HG03139 (cell line): ENCODE data around the gene TAMALIN.

Experiments
- ATAC-seq: cut with Tn5 transposase; IDR thresholded peaks from one replicate; pipeline ENCODE4 v1.9.1; 2021; ENCODE audit not compliant: unreplicated experiment

Gene TAMALIN

DNA sequence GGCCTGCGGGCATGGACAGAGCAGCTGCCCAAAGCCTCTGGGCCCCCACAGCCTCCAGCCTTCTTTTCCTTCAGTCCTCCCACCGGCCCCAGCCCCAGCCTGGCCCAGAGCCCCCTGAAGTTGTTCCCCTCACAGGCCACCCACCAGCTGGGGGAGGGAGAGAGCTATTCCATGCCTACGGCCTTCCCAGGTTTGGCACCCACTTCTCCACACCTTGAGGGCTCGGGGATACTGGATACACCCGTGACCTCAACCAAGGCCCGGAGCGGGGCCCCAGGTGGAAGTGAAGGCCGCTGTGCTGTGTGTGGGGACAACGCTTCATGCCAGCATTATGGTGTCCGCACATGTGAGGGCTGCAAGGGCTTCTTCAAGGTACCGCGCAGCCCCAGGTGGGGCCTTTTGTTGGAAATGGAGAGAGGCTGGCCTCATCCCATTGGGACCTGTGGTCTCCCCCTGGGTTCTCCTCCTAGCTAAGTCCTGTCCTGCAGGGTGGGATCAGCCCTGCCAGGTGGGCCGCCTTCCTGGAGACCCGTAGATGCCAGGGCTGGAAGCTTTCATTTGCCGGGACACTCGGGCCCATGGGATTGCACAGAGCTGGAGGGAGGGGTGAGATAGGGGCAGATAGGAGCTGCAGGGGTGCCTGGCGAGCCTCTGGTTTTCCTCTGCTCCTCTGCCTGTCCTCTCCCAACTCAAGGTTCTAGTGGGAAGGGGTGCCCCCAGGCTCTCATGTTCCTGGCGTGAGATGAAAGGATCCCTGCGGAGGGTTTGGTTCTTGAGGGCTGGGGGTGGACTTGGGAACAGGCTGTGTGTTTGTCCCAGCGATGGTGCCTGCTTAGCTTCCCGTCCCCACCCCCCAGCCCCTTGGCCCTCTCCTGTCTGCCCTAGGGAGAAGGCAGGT is 48.3 kb downstream of the TAMALIN start:
- no peak for ATAC-seq

DNA sequence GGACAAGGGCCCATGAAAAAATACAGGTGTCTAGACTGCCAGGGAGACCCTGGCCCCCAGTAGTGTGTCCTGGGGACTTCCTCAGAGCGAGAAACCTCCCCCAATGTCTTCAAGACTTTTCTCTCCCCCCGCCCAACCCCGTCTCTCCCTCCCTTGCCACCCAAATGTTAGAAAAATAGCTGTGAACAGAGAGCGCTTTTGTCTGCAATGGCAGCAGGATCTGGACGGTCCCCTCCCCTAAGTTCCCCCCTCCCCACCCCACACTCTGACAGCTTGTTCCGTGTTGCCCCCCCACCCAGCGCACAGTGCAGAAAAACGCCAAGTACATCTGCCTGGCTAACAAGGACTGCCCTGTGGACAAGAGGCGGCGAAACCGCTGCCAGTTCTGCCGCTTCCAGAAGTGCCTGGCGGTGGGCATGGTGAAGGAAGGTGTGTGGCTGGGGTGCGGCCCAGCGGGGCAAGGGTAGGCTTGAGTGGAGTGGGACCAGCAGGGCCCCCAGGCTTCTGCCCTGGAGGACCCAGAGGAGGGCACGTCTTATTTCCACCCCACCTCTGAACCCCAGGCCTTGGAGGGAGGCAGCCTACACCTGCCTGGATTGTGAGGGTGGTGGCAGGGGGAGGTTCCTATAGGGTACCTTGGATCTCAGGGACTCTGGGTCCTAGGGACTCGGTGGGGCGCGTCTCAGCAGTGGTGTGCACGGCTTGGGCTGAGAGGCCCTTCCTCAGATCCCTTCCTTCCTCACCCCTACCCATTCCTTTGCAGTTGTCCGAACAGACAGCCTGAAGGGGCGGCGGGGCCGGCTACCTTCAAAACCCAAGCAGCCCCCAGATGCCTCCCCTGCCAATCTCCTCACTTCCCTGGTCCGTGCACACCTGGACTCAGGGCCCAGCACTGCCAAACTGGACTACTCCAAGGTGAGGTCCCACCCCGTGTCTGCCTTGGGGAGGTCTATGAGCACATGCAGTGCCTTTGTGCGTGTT is 49.3 kb downstream of the TAMALIN start:
- no peak for ATAC-seq

DNA sequence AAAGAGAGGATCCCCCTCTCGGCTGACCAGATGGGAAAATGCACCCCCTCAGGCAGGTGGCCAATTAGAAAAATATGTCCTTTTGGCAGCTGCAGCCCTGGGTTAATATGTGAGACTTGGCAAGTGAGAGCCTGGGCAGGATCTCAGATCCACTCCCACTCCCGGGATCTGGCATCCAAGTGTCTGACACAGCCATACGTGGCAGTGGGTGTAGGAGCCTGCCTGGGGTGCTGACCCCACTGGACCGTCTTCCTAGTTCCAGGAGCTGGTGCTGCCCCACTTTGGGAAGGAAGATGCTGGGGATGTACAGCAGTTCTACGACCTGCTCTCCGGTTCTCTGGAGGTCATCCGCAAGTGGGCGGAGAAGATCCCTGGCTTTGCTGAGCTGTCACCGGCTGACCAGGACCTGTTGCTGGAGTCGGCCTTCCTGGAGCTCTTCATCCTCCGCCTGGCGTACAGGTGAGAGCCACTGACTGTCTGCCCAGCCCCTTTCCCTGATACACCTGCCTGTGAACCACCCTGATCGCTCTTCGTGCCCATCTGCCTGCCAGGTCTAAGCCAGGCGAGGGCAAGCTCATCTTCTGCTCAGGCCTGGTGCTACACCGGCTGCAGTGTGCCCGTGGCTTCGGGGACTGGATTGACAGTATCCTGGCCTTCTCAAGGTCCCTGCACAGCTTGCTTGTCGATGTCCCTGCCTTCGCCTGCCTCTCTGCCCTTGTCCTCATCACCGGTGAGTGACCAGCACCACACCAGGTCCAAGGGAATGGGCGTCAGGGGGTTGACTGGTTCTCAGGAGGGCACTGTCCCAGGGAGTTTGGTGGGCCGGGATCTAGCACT is 50.3 kb downstream of the TAMALIN start:
- ATAC-seq, result no peak

DNA sequence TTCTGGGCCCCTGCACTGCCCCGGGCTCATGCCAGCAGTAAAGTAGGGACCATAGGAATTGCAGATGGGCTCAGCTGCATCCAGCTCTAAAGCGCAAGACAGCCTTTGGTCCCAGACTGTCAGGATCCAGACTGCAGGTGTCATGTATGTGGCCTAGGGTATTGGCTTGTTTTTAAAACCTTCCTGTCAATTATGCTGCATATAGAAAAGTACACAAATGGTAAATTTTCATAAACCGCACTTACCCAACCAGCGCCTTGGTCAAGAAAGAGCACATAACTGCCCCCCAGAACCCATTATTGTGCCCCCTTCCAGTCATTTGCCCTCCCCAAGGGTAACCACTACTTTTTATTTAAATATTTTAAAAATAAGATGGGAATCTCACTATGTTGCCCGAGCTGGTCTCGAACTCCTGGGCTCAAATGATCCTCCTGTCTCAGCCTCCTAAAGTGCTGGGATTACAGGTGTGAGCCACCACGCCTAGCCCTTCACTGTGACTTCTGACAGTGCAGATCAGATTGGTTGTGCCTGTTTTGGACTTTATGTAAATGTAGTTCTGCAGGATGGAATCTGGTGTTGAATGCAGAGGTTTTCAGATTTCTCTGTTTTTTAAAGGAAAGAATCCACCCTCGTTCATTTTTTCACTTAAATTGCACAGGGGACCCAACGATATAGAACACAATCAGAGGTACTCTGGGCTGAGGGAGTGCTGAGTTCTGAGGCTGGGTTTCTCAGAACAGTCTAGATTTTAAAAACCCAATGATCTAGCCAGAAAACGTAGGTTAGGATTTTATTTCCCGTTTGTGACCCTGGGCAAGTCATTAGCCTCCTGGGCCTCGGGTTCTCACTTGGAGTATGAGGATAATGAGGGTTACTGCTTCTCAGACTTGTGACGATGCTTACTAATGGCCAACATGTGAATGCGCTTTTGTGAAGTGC is 51.2 kb downstream of the TAMALIN start:
- ATAC-seq, result no peak

DNA sequence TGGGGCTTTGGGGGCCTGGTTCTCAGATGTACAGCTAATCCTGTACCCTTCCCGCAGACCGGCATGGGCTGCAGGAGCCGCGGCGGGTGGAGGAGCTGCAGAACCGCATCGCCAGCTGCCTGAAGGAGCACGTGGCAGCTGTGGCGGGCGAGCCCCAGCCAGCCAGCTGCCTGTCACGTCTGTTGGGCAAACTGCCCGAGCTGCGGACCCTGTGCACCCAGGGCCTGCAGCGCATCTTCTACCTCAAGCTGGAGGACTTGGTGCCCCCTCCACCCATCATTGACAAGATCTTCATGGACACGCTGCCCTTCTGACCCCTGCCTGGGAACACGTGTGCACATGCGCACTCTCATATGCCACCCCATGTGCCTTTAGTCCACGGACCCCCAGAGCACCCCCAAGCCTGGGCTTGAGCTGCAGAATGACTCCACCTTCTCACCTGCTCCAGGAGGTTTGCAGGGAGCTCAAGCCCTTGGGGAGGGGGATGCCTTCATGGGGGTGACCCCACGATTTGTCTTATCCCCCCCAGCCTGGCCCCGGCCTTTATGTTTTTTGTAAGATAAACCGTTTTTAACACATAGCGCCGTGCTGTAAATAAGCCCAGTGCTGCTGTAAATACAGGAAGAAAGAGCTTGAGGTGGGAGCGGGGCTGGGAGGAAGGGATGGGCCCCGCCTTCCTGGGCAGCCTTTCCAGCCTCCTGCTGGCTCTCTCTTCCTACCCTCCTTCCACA is 52.0 kb downstream of the TAMALIN start:
- no peak for ATAC-seq

DNA sequence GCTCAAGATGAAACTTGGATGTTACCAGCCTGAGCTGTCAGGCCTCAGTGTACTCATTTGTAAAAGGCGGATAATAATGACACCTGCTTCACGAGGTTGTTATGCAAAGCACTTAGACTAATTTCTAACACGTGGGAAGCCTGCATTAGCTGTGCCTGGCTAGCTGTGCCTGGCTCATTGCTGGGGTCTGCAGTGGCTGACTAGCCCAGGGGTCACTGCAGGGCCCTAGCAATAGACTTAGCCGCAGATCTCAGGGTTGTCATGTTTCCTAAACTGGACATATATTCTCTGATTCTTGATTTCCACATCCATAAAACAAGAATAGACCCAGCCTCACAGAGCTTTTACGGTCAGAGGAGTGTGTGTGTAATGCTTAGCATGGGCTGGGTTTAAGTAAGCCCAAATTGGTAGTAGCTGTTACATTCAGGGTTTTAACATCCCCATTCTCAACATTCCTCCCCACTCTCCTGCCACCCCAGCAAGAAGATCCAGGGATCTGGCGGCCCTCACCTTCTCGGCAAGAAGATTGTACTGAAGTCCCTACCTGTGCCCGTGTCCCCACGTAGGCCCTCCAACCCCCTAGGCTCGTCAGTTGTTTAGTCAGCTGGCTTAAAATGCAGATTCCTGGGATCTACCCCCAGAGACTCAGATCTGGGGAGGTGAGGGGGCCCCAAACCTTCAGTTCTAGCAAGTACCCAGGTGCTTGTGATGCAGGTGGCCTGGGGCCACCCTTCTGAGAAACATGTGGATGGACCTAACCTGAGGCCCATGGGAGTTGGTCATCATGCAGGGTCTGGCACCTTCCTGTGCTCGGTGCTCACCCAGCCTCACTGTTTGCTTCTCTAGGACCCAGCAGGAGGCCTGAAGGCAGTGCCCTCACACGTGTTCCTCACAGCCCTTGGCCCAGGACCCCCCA is 53.1 kb downstream of the TAMALIN start:
- ATAC-seq, result no peak

DNA sequence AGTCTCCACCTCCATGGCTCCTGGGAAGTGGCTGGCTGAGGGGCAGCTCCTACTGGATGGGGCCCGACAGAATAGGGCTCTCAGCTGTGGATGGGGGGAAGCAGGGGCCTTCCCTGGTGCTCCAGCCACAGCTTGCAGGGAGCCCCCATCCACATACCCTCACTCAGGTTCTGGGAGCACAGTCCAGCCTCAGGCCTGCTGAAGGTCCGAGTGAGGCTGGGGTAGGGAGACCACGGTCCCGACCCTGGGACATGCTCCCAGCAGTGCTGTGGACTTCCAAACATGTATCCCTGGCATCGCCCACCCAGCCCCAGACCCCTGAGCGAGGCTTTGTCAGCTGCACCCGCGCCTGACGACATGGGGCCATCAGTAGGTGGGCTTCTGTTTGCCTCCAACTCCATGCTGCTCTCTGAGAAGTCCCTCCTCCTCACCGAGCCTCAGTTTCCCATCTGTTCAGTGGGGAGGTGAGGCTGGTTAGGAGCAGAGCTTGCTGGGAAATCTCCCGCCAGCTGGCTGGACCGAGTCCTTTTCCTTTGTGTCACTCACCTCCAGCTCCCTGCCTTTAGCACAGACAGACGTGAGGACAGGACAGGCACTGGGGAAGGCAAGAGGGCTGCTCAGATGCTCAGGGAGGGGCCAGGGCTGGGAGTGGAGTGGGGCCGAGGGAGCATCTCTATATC is 53.9 kb downstream of the TAMALIN start:
- ATAC-seq, result no peak

DNA sequence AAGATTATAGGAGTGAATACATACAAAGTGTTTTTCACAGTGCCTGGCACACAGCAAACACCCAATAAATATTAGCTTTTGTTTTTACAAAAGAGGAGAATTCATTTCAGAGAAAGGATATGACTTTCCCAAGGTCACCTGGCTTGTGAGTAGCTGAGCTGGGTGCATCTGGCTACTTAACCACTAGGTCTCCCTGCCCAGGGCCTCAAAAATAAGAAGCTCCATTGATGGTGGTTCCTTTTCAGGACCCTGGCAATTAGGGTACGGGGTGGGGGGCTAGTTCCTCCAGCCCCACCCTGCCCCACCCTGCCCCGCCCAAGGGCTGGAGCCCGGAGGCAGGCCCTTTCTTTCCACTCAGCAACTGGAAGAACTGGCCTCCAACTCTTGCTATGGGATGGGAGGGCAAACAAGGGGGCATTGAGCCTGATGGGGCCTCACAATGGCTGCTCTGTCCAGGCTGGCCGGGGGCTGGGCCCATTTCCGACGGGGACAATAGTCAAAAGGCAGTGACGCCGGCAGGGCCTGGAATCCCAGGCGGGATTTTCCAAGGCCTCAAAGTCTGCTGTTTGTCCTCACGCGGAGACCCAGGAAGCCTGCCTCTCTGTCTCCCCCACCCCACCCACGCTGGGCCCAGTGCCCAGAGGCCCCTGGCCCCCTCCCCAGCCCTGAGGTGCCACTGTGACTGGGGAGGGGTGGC is 54.9 kb downstream of the TAMALIN start:
- ATAC-seq, result no peak

DNA sequence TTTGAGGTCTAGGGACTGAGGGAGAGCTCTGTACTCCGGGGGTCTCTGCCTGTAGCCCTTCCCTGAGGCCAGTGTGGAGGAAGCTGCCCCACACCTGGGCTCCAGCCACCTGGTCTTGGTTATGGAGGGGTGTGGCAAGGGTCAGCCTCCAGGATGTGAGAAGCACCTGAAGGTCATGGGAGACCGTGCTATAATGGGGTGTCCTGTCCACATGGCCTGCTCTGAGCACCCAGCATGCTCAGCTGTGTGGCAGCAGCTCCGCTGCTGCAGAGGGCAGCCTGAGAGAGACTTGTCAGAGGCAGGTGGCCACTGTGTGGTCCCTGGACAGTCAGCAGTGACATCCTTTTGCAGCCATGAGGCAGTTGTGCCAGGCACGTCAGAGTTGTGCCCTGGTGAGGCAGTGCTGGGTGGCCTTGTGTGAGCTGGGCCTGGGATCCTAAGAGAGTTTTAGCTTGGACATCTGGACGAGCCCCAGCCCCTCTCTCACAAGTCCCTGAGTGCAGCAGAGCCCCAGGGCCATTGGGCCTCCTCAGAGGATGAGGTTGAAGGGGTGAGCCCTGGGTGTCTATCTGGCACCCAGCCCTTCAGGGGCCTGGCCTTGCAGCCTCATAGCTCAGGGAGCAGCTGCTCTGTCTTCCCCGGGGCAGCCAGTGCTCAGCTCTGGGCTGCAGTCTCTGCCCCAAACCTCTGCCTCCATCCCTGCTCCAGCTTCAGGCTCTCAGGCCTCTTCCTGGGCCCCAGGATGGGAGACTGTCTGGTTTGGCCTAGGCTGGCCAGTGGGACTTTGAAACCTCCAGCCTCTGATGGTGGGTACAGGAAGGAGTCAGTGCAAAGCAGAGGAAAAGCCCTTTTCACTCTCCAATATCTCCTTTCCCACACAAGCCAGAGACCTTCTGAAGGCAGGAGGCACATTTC is 55.7 kb downstream of the TAMALIN start:
- ATAC-seq, result no peak

DNA sequence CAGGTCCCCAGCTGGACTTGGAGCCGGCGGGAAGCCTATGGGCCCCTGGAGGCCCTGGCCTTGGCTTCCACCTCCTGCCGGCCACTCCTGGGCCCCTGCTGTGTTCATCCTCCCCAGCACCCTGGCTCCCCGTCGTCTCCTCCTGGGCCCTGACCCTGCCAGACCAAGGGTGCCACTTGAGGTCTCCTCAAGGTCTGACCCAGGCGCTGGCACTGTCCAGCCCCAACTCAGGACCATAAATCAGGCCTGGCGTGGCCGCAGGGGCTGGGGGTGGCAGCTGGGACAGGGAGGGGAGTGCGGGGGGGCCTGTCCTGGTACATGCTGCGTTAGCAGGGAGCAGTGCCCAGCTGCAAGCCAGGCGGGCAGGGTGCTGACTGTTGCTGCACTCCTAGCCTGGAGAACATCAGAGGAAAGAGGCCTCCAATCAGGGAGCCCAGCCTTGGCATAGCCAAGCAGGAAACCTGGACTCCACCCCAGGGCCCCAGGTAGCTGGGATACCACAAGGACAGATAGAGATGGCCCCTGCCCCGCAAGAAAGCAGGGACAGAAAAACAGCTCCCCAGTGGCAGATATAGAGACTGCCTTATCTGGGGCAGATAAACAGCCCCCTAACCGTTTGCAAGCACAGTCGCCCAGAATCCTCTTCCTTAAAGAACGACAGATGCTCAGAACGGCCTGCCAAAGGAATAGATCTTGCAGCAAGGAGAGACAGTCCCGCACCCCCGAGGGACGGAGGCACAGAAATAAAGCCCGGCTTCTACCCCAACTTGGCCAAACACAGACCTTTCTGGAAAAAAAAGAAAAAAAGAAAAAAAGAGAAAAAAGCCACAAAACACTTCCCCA is 56.6 kb downstream of the TAMALIN start:
- no peak for ATAC-seq

DNA sequence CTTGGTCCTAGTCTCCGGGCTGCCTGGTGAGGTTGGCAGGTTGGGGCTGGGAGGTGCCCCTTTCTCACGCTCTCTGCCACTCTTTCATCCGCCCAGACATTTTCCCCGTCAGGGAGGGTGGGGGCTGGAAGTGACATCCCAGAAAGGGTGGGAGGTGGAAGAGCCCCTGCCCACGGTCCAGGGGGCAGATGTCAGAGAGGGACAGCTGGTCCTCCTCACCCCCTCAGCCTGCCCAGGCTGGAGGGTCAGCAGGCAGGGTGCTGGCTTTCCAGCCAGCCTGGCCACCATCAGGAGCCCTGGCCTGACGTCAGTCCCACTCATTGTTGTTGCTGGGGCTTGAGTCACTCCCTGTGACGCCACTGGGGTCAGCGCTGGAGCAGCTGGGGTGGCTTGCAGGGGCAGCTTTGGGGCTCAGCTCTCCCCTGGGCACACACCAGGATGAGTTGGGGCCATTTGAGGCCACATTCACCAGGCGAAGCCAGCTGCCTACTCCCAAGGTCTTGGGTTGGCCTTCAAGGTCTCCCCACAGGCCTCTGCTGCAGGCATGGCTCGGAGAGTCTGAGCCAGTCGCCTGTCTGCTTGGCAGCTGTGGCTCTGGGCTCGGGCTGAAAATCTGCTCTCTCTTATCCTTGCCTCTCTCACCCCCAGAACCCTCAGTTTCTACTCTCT is 57.4 kb downstream of the TAMALIN start:
- no peak for ATAC-seq
